GM12872 (cell line): ENCODE measurements around the gene STARD9.

Experiments
- TF ChIP-seq, protein P1 (sequence below): IDR thresholded peaks from 3 replicates; pipeline ENCODE4 v1.5.1; 2011; ENCODE audit warnings: low read depth, mild to moderate bottlenecking, low read length, moderate library complexity; ENCODE audit not compliant: insufficient read depth

STARD9 gene

GRCh38 chr15:42605796-42606195, 30.4 kb downstream of the STARD9 start:
- TF ChIP-seq, protein P1, sequence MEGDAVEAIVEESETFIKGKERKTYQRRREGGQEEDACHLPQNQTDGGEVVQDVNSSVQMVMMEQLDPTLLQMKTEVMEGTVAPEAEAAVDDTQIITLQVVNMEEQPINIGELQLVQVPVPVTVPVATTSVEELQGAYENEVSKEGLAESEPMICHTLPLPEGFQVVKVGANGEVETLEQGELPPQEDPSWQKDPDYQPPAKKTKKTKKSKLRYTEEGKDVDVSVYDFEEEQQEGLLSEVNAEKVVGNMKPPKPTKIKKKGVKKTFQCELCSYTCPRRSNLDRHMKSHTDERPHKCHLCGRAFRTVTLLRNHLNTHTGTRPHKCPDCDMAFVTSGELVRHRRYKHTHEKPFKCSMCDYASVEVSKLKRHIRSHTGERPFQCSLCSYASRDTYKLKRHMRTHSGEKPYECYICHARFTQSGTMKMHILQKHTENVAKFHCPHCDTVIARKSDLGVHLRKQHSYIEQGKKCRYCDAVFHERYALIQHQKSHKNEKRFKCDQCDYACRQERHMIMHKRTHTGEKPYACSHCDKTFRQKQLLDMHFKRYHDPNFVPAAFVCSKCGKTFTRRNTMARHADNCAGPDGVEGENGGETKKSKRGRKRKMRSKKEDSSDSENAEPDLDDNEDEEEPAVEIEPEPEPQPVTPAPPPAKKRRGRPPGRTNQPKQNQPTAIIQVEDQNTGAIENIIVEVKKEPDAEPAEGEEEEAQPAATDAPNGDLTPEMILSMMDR = no peak

GRCh38 chr15:42608110-42608531, 32.7 kb downstream of the STARD9 start:
- TF ChIP-seq, protein P1 = no peak

- TF ChIP-seq, protein P1 = no peak
Measured at GRCh38 chr15:42608752-42609488, 33.5 kb downstream of the STARD9 start.

- TF ChIP-seq, protein P1 = no peak
Measured at GRCh38 chr15:42611532-42611931, 36.1 kb downstream of the STARD9 start.

DNA sequence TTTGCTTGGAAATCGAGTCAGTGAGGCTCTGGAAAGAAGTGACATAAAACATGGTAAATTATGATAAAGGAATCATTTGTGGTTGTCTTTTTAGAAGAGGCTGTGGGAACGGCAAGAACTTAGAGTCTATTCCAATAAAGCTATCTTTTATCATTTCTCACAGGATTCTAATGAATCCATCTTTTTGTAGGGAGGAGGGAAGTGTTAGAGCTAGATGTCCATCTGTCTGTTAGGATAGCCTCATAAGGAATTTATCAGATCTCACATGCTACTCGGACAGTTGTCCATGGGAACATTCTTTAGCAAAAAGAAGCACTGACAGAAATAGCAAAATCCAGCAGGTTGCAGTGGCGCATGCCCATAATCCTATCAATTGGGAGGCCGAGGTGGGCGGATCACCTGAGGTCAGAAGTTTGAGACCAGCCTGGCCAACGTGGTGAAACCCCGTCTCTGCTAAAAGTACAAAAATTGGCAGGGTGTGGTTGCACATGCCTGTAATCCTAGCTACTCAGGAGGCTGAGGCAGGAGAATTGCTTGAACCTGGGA, 37.0 kb downstream of the STARD9 start:
- TF ChIP-seq, protein P1 = no peak

DNA sequence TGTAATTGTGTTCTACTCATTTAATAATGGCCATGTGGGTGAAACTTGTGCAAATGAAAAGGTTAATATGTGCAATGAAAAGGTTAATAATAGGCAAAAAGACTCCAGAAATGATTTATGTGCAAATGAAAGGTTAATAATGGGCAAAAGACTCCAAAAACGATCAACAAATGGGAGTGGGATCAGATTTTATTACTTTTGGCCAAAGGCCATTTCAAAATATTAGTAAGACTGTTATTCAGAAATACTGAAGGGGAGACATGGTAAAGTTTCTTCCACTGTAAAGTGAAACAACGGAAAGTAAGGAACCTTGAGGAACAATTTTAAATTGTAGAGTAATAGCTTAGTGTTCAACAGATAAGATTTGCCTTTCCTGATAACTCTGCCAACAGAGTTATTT, 40.7 kb downstream of the STARD9 start:
- TF ChIP-seq, protein P1 = no peak

- TF ChIP-seq, protein P1 = no peak
Measured at GRCh38 chr15:42619656-42620371, 44.4 kb downstream of the STARD9 start.
